GM18517 (cell line): ENCODE data around the gene CELF3.
"Not testable (repeated sequence)": the region's sequence is repeated elsewhere in the genome, so short reads cannot be mapped to it uniquely, and the experiment has no call there.

ENCODE experiments used
- ATAC-seq: cut with Tn5 transposase; IDR thresholded peaks from one replicate; pipeline ENCODE4 v1.9.1; 2021; ENCODE audit warnings: mild to moderate bottlenecking, moderate library complexity; ENCODE audit not compliant: unreplicated experiment

The CELF3 gene

DNA sequence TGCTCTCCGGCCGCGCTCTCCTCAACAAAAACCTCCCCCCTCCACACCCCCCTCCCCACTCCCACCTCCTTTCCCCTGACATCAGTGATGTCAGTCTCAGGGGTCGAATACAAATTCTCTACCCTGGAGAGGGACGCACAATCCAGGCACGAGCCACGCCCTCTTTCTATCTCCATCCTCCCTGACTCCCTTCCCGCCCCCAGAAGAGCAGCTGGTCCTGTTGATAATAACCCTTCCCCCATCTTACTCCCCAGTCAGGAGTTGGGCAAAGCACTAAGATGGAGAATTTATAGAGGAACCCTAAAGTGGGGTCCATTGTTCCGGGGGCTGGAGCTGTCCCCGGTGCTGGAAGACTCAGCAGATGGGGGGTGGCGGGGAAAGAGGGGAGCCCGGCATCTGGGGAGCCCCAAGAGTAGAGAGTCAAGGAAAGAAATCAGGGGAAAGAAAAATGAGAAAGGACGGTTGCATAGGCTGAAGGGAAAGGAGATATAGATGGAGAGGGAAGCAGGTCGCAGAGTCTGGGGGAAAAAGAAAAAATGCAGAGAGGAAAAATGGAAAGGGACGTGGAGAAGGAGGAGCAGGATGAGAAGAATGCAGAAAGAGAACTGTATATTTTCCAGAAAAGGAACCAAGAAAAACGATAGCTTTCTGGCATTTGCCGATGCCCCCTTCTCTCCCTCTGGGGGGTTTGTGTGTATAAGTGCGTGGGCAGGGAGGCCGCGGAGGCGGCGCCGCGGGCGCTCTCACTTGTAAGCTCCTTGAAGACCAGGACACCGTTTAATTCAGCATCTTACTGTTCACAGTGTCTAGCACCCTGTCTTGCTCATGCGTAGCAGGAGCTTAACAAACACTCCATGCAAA is at the start of gene CELF3:
CELF3 (minus strand) TSS at position 33 of the 861 bp plus-strand sequence. CDS start 783 bp downstream, outside the sequence.
- no peak for ATAC-seq

DNA sequence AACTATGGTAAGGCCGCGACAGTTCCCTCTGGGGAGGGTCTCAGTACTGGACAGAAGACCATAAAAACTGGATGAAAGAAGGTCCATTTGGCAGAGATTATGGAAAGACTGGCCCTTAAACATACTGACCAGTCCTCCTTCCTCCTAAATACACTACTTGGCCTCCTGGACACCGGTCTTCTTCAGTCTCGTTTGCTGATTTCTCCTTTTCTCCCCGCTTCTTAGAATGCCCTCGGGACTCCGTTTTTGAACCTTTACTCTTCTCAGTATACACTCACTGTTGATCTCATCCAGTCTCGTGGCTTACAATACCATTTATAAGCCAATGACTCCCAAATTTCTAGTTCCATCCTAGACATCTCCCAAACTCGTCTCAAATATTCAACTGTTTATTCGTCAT is 47.4 kb upstream of the CELF3 start:
- ATAC-seq = no peak

DNA sequence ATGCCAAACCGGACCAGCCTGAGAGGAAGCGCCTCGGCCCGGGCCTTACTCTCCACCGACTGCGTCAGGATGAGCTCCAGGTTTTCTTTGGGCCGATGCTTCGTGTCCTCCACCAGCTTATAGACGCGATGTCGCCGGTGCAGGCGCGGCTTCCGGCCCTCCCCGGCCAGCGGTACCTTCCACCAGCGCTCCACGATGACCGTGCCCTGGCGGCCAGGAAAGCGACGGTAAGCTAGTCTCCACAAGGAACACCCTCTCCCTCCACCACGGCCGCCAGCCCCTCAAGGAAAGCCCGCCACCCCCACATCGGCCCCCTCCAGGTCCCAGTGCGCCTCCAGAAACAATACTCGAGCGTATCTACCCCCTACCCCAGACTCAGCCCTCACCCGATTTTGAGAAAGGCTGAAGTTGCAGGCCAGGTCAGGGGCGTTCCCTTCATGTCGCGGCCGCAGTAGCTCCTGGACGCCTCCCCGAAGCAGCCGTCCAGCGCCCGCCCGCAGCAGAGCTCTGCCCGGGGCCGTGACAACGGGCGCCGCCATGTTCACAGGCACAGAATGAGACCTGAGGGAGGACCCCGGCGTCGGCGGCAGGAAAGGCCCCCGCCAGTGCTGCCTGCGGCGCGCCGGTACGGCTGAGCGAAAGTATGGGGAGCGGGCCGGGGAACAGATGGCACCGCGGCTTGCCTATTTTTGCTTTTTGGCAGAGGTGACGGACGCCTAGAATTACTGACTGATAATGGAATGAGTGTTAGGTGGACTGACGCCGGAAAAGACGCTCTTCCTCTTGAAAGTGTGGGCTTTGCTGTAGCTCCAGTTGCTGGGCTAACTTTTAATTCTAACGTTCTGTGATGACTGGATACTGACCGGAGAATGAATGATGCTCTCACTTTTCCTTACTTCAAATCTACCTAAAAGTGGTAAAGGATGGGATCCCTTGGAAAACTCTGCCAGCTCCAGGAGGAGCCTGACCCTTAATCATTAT is 46.6 kb upstream of the CELF3 start, which contains the start of gene MRPL9:
MRPL9 (minus strand) TSS at position 556 of the 981 bp plus-strand sequence; CDS start at position 539, 17 bp downstream.
- ATAC-seq = peak; percentile 78

DNA sequence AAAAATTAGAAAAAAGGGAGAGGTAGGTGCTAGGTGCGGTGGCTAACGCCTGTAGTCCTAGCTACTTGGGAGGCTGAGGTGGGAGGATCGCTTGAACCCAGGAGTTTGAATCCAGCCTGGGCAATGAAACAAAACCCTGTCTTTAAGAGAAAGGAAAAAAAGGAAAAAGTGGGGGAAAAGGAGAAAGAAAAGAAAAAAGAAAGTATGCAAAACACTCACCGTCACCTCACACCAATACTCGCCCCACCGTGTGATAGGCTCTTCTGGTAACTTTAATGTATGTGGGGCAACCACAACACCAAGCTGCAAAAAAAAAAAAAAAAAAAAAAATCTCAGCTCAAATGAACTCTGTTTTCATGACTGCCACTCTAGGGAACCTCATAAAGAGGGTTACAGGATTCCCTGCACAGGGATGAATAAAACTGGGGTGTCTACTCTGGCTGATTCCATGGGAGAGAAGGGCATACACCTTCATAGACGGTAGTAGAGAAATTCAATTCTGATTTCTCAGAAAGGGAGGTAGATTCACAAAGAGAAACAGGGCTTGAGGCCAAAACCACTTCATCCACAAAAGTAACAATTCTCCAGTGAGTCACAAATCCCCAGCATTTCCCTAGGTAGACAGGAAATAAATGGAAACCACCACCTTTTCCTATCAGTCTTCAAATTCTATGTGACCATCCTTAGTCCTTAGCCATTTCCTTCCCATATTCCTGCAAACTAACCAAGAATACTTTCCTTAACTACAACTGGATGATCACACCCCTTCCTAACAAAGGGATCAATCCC is 44.2 kb upstream of the CELF3 start:
- no peak for ATAC-seq

DNA sequence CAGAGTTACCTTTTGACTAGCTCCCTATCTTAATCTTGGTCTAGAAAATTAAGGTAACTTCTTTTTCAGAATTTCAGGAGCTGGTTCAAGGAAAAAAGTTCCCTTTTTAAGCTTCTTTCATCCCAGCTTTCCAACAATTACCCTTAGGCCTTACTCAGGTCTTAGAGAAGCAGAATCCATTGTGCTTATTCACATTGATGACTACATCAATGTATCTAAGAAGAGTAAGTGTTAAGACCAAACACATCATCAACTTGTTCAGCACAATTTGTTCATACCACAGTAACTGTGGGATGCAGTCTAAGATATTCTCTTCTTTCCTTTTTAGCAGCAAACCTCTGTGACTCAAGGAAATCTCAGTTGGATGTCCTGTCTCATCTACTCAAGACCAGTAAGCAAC is 42.6 kb upstream of the CELF3 start:
- no peak for ATAC-seq

DNA sequence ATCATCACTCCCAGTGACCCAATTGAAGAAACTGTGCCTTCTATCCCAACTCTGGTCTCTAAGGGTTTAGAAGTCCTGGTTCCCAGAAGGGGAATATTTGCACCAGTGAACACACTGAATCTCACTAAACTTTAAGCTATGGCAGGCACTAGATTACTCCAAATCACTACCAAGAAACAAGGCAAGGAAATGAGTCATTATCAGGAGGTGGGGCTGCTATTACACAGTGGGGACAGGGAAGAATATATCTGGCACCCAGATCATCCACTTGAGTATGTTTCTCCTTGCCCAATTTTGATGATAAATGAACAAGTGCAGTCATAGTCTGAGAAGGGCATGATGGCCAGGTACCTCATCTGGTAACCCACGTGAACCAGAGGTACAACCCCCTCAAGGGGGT is 39.7 kb upstream of the CELF3 start:
- ATAC-seq = no peak

DNA sequence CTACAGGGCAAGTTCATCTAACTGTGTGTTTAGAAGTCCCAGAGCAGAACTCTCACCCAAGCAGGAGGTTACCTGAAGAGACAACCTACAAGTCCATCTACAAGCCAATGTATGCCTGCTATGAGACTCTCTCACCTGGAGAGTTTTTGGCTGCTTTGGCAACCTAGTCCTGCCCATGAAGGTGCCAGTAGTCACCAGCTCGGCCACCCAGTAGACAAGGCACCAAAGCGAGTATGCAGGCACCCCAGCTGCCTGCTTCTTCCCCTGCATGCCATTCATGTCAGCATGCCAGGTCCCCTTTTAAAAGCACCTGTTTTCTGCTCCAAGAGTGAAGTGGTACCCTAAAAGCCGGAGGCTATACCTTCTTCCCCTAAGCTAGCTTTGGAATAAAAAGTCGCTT is 24.9 kb upstream of the CELF3 start:
- no peak for ATAC-seq

DNA sequence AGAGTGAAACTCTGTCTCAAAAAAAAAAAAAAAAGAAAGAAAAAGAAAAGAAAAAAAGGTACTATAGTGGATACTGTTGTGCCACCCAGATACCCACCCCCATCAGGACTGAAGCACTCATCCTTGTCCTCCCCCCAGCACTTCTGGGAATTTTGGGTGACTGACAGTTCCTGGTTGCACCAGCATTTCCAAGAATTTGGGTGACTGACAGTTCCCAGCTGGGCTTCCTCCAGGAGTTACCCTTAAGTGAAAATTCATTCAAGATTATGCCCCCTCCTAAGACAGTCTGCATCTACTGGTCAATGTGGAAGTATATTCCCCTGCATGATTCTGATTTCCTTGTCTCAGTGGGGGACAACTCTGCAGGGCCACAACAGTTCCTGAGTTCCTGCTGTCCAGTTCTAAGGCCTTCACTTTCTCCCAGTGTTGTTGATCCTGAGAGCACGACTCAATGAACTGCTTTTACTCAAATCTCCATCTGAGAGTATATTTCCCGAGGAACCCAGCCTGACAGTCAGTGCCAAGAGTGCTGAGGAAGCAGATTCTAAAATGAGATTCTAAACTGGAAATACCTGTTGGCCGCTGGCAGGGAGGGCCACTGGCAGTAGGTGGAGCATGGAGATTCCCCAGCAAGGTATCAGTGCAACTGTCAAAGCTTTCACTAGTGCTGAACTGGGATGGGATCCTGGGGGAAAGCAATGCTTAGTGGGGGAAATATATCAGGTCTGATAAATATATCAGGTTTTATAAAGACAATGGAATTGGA is 23.2 kb upstream of the CELF3 start:
- ATAC-seq = no peak

DNA sequence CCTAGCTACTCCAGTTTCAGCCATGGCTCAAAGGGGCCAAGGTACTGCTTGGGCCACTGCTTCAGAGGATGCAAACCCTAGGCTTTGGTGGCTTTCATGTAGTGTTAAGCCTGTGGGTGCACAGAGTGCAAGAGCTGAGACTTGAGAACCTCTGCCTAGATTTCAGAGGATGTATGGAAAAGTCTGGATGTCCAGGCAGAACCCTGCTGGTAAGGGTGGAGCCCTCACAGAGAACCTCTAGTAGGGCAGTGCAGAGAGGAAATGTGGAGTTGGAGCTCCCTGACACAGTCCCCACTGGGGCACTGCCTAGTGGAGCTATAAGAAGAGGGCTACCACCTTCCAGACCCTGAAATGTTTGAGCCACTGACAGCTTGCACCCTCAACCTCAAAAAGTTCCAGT is 20.9 kb upstream of the CELF3 start:
- no peak for ATAC-seq

DNA sequence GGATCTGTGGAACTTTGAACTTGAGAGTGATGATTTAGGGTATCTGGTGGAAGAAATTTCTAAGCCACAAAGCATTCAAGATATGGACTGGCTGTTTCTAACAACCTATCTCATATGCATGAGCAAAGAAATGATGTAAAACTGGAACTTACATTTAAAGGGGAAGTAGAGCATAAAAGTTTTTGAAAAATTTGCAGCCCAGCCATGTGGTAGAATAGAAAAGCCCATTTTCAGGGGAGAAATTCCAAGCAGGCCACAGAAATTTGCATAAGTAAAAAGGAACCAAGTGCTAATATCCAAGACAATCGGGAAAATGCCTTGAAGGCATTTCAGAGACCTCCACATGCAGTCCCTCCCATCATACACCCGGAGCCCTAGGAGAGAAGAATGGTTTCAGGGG is 20.4 kb upstream of the CELF3 start:
- ATAC-seq = no peak

DNA sequence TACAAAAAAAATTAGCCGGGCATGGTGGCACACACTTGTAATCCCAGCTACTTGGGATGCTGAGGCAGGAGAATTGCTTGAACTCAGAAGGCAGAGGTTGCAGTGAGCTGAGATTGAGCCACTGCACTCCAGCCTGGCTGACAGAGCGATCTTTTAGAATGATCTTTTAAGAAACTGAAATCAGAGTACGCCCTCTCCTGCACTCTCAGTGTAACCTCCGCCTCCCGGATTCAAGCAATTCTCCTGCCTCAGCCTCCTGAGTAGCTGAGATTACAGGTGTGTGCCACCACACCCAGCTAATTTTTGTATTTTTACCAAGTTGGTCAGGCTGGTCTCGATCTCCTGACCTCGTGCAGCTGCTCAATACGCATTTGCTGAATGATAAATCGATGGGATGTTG is 17.4 kb upstream of the CELF3 start:
- ATAC-seq = not testable (repeated sequence)

DNA sequence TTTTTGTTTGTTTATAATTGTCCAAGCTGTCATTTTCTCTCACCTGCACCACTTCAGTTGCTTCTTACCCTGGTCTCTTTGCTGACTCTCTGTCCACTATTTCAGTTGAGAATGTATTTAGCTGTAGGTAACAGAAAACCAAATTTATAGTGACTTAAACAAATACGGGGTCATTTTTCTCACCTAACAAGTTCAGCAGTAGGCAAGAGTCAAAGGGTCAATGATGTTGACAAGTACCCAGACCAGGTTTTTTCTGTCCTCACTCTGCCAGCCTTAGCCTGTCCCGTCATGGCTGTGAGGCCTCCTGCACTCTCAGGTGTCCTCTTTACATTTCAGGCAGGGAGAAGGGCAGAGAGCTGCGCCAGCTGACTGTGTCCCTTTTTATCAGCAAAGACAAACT is 16.5 kb upstream of the CELF3 start:
- ATAC-seq = no peak

DNA sequence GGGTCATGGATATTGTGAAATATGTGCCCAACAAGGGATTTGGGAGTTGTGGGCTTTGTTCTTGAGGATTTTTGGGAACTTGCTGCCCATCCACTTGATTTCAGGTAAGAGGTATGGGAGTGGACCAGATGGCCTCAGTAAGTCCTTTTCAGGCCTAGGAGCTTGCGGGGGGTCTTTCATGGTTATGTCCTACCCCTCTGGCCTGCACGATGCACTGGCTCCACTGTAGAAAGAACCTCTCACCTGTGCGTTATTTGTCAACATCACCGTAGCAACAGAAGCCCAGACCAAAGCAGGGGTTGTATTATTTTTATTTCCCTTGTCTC is 13.3 kb upstream of the CELF3 start:
- no peak for ATAC-seq

DNA sequence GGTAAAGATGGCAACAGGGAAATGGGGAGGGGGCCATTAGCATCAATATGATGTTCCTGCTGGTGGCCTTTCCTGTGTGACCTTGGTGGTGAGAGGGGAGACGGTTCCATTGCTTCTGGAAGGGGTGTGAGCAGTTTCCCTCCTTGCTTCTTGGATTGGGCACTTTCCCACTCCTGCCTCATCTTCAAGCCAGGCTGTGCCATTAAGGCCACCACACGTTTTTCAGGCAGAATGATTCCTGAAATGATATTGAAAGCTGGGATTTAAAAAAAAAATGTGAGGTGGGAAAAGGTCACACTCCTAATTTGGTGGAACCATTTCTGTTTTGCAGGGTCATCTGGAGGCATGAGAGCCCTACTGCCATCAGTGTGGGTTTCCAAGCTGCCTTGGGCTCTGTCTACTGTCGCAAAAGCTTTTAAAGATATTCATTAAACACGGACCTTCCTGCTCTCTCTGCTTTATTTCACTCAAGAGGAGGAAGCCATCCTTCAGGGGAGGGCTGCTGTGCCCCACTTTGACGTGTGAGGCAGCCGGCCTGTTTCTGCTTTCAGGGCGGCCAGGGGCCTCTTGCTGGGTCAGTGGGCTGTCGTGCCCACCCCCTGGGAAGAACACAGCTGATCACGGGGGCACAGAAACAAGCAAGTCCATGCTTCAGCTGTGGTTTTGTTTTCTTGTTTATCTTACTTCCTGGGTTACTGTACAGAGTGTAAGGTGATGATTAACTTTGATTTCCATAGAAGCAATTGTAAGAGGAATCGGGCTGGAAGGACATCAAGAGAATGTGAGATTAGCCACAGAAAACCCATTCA is 12.8 kb upstream of the CELF3 start:
- ATAC-seq = no peak

DNA sequence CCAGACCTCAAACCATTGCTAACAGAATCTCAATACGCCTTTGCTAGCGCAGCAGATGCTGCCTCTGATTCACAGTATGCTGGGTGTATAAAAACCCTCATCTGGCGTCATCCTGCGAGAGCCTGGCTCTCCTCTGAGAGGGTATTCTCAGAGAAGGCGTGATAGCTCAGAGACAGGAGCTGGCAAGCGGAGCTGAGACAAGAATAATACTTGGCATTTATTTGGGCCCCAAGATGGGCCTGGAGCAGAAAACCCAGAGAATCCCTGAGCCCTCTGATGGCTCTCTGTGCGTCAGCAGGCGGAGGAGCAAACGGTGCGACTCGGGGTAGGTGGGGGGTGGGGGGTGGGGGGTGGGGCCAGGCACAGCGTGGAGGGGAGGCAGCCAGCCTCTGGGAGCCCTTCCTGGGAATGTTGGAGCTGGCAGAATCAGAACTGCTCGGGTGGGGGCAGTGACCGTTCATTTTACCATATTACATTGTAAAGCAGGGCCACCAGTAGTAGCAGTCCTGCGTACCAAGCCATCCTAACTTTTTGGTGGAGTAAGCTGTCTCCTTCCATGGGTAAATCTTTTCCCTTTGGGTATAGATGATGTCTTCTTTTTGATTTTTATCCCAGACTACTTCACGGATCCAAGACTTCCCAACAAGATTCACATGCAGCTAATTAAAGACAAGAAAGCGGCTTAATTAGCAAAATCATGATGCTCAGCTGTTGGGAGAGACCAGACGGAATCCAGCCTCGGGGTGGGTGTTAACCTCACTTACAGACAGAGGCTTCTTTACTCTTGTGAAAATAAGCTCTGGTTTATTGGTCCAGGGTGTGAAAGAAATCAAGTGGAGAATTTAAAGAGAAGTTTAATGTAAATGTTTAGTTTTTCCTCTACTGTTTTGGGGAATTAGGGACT is 11.8 kb upstream of the CELF3 start:
- no peak for ATAC-seq

DNA sequence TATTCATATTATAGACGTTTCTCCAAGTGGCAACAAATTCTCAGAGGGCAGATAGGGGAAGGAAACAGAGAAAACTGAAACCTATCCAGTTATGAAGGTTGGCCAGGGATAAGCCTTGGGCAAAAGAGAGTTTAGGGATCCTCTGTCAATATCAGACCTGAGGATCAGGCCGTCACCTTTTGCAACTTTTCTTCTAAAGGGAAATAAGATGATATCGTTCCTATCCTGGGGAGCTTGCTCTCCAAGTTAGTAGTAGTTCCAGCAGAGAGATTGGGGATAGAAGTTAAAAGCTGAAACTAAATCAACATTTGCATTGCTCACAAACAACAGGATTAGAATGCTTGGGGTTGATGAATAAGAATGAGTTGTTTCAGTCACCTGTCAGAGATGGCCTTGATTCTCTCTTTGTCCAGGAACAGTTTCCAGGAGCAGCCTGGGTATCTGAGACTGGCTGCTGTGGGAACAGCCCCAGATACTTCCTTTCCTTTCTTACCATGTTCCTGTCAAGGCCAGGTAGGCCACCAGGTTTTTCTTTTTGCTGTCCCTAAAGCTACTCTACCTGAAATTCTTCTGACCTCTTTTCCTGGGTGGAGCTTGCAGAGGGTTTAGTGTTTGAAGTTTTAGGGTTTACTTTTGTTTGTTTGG is 7.2 kb upstream of the CELF3 start:
- ATAC-seq = no peak

DNA sequence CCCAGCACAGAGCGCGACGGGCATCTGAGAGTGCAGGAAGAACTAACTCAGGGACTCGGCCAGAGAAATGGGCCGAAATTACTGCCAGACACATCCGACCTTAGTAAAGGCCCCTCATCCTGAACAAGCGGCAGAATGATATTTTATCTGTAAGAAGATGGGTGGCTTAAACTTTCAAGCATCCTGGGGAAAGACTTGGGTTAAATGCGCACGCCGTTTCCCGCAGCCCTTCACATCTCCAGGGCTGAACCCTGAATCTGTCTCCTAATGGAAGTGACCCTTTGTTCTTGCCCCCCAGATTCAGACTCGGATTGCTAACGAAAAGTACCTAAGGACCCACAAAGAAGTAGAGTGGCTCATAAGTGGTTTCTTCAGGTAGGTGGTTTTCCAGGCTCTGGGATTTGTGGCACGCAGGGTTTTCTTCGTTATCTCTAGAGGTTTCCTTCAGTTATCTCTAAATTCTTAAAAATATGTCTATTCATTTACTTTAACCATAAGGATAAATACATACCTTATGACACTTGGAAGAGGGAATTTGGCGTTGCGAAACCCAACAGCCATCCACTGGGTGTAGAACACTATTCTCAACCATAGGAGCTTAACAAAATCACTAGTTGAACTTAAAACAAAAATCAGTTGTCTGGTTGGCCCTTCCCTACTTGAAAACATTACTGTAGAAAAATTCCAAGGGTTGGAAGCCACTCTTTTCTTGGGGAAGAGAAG is 5.3 kb upstream of the CELF3 start:
- no peak for ATAC-seq
